HCT116 (cell line): ENCODE measurements around the gene GNB1. TPM values are rescaled to one million over a fixed set of nuclear protein-coding genes. Genes with fewer than 3 reads are reported as not detected.

ENCODE experiments used
- ATAC-seq: fragments of 200-7000 bp; cut with Tn5 transposase; 2 replicates; pipeline ENCODE4 v1.9.1; 2020; ENCODE audit warnings: mild to moderate bottlenecking, moderate library complexity
- BruUV-seq: library from RNA; stranded (reverse); fragments of 400-500 nt; replicated peaks from 2 replicates; lab custom pipeline; 2021; lab: Mats Ljungman, UMichigan
- CTCF ChIA-PET: fragments of 300-600 bp; sonication (Branson Sonifier 250); formaldehyde crosslinking; loops from one replicate; lab custom pipeline; 2021; ENCODE audit warnings: antibody characterized with exemption; lab: Charles Lee
- POLR2A ChIA-PET: fragments of 300-600, 350-600 bp; sonication (Branson Sonifier 250); formaldehyde crosslinking; loops from one replicate; lab custom pipeline; 2021; ENCODE audit warnings: antibody characterized with exemption; lab: Charles Lee
- RAD21 ChIA-PET, 2 experiments: fragments of 300-600 bp; sonication (Branson Sonifier 250); formaldehyde crosslinking; loops; one replicate each; lab custom pipeline; 2023; ENCODE audit warnings: low total read pairs in 2 of 2; ENCODE audit not compliant: uncharacterized antibody in 2 of 2, unreplicated experiment in 2 of 2, low non-redundant PET in 1 of 2; lab: Charles Lee
- DNase-seq: peaks from one replicate; pipeline ENCODE4 v3.0.0-alpha.2; 2010; ENCODE audit warnings: low read depth, low spot score
- H2AFZ ChIP-seq: fragments of 200-600 bp; shearing (Covaris generic), sonication (generic); 2 replicates; pipeline ENCODE4 v1.6.1; 2017; ENCODE audit warnings: low read depth, mixed run types, mixed read lengths, antibody characterized with exemption, low read length; ENCODE audit not compliant: poor library complexity, severe bottlenecking
- H3K27ac ChIP-seq: 2 replicates; pipeline ENCODE4 v1.5.1; 2012; ENCODE audit warnings: low read depth, low read length
- H3K27me3 ChIP-seq: fragments of 200-600 bp; sonication (generic); 2 replicates; pipeline ENCODE4 v1.6.1; 2016; ENCODE audit warnings: mixed run types, low read length, mixed read lengths; ENCODE audit not compliant: insufficient read depth
- H3K36me3 ChIP-seq, 2 experiments: fragments of 200-500 bp in 1 of 2; fragments of 200-600 bp in 1 of 2; sonication (Bioruptor generic) in 1 of 2; sonication (generic) in 1 of 2; 2 replicates each; pipeline versions ENCODE4 v1.5.1 to v1.6.1; 2014 to 2016; ENCODE audit warnings: low read length in 2 of 2, inconsistent platforms in 1 of 2, mixed read lengths in 1 of 2, mixed run types in 1 of 2; ENCODE audit not compliant: insufficient read depth in 2 of 2, control insufficient read depth in 1 of 2
- H3K4me1 ChIP-seq, 2 experiments: fragments of 200-600 bp in 1 of 2; sonication (generic) in 1 of 2; 2 replicates each; pipeline versions ENCODE4 v1.5.1 to v1.6.1; 2012 to 2017; ENCODE audit warnings: low read length in 2 of 2, inconsistent platforms in 1 of 2, mild to moderate bottlenecking in 1 of 2, mixed read lengths in 1 of 2, mixed run types in 1 of 2, moderate library complexity in 1 of 2; ENCODE audit not compliant: insufficient read depth in 2 of 2, control insufficient read depth in 1 of 2
- H3K4me2 ChIP-seq: fragments of 200-600 bp; sonication (generic); 2 replicates; pipeline ENCODE4 v1.6.1; 2017; ENCODE audit warnings: mixed run types, low read length, mixed read lengths
- H3K4me3 ChIP-seq, 2 experiments: fragments of 200-600 bp in 1 of 2; sonication (generic) in 1 of 2; replicated peaks in 1 of 2; 2 replicates each; pipeline ENCODE4 v1.5.1; 2011 to 2016; ENCODE audit warnings: low read length in 2 of 2, control low read depth in 1 of 2, low read depth in 1 of 2, mild to moderate bottlenecking in 1 of 2, mixed read lengths in 1 of 2, mixed run types in 1 of 2
- H3K79me2 ChIP-seq: fragments of 200-600 bp; sonication (generic); 2 replicates; pipeline ENCODE4 v1.6.1; 2017; ENCODE audit warnings: mild to moderate bottlenecking, mixed run types, low read length, moderate library complexity, mixed read lengths; ENCODE audit not compliant: insufficient read depth
- H3K9ac ChIP-seq: fragments of 200-600 bp; sonication (generic); 2 replicates; pipeline ENCODE4 v1.6.1; 2016; ENCODE audit warnings: low read length, mixed read lengths
- H3K9me2 ChIP-seq: fragments of 200-600 bp; sonication (generic), shearing (Covaris generic); 2 replicates; pipeline ENCODE4 v1.6.1; 2017; ENCODE audit warnings: mixed run types, mild to moderate bottlenecking, moderate library complexity; ENCODE audit not compliant: insufficient read depth
- H3K9me3 ChIP-seq, 2 experiments: fragments of 200-500 bp in 1 of 2; fragments of 200-600 bp in 1 of 2; sonication (Bioruptor generic) in 1 of 2; sonication (generic) in 1 of 2; 2 replicates each; pipeline ENCODE4 v1.6.1; 2014 to 2017; ENCODE audit warnings: low read length in 2 of 2, mixed read lengths in 2 of 2, inconsistent platforms in 1 of 2, low read depth in 1 of 2, mild to moderate bottlenecking in 1 of 2, mixed run types in 1 of 2, moderate library complexity in 1 of 2; ENCODE audit not compliant: control insufficient read depth in 1 of 2, insufficient read depth in 1 of 2
- H4K20me1 ChIP-seq: fragments of 200-600 bp; sonication (generic), shearing (Covaris generic); 2 replicates; pipeline ENCODE4 v1.6.1; 2017; ENCODE audit warnings: mixed run types, mild to moderate bottlenecking, moderate library complexity; ENCODE audit not compliant: insufficient read depth
- CTCF ChIP-seq, 3 experiments: fragments of 200-600 bp in 1 of 3; sonication (generic) in 1 of 3; IDR thresholded peaks in 2 of 3; conservative IDR thresholded peaks in 1 of 3; 2 replicates each; pipeline ENCODE4 v1.5.1; 2012 to 2017; ENCODE audit warnings: low read depth in 2 of 3, low read length in 2 of 3, antibody characterized with exemption in 1 of 3, borderline replicate concordance in 1 of 3, control low read depth in 1 of 3, mild to moderate bottlenecking in 1 of 3, mixed read lengths in 1 of 3, mixed run types in 1 of 3, moderate library complexity in 1 of 3; ENCODE audit not compliant: insufficient read depth in 1 of 3
- EGR1 ChIP-seq: IDR thresholded peaks from 2 replicates; pipeline ENCODE4 v1.6.1; 2012; ENCODE audit warnings: low read depth
- EZH2 ChIP-seq: fragments of 200-600 bp; sonication (generic); IDR thresholded peaks from 2 replicates; pipeline ENCODE4 v1.6.1; 2017; ENCODE audit warnings: antibody characterized with exemption, mixed run types
- EZH2phosphoT487 ChIP-seq: fragments of 200-600 bp; IDR thresholded peaks from 2 replicates; pipeline ENCODE4 v1.6.1; 2018; ENCODE audit warnings: antibody characterized with exemption, borderline replicate concordance
- POLR2A ChIP-seq: IDR thresholded peaks from 2 replicates; pipeline ENCODE4 v1.7.0; 2011; ENCODE audit warnings: borderline replicate concordance; ENCODE audit not compliant: insufficient read depth, insufficient read length; ENCODE audit errors: extremely low read depth
- POLR2AphosphoS5 ChIP-seq: IDR thresholded peaks from 2 replicates; pipeline ENCODE4 v1.6.1; 2011; ENCODE audit warnings: mild to moderate bottlenecking, low read depth, low read length, moderate library complexity
- REST ChIP-seq: IDR thresholded peaks from 2 replicates; pipeline ENCODE4 v1.6.1; 2012; ENCODE audit warnings: low read depth
- ZFX ChIP-seq: fragments of 450-650 bp; IDR thresholded peaks from 2 replicates; pipeline ENCODE4 v1.6.1; 2017
- intact Hi-C: fragments of 100-400 bp; cut with micrococcal nuclease; formaldehyde crosslinking; loops from 2 replicates; pipeline ENCODE4 v1.10.0; 2022
- total RNA-seq: library from RNA; stranded (reverse); gene quantifications from one replicate; pipeline ENCODE4 v1.2.1, GENCODE V29; 2021; ENCODE audit not compliant: unreplicated experiment

The GNB1 gene
- total RNA-seq, 1 experiment from 2014 or later, result 371 TPM

- Histone ChIP-seq H3K4me2 (peak overlapping the region; percentile 99), H3K27me3 (no peaks in the 10 kb centered on the region), H3K9me2 (no peaks in the 10 kb centered on the region), H4K20me1 (no peaks in the 10 kb centered on the region)
- ATAC-seq, result no peak
- no TSS peak for BruUV-seq
- no peak for TF ChIP-seq EZH2
- peak; percentile 58; the same call in 1 of the 2 replicates for TF ChIP-seq ZFX
- TF ChIP-seq, all 23 proteins: peak for 1
- ChIA-PET POLR2A (interaction anchor here (0.8 to 1.4 kb wide), 2 partner anchors 10 to 129 kb away, joined by 3 read pairs; no protein-coding TSS in a partner anchor), CTCF (interaction anchor here (1.0 to 1.7 kb wide), 2 partner anchors 10 to 128 kb away, joined by 4 to 8 read pairs; no protein-coding TSS in a partner anchor), RAD21 (no interaction called here)
- H3K4me1 ChIP-seq, result peaks cover 11 to 29% of the 10 kb centered on the region in 2 experiments
- no peak overlapping the region for H2AFZ ChIP-seq
- H3K9me3 ChIP-seq, result no peaks in the 10 kb centered on the region
- DNase-seq, result no peak
- H3K27ac ChIP-seq, result peak overlapping the region; percentile 79
- intact Hi-C loops, result no loop called here
- H3K9ac ChIP-seq, result peak overlapping the region; percentile 84
- 0 out of 2 replicates have a peak, but pooled peaks cover 8% of the 10 kb centered on the region for H3K79me2 ChIP-seq
- peak overlapping the region; percentile 60 to 73 for H3K4me3 ChIP-seq
- no peaks in the 10 kb centered on the region for H3K36me3 ChIP-seq
These were observed 27.4 kb upstream of the GNB1 start for GRCh38 chr1:1917995-1918900.

- CTCF ChIA-PET, result no interaction called here
- no peak for TF ChIP-seq POLR2A
- no peak for TF ChIP-seq CTCF (IDR thresholded peaks at IDR 0.05 in 2 of 3, conservative IDR thresholded peaks at IDR 0.05 in 1 of 3; ENCODE audit: borderline replicate concordance in 1 of 3, insufficient read depth in 1 of 3, low read depth in 2 of 3, low read length in 2 of 3)
- TF ChIP-seq EGR1, result no peak
- no peak for TF ChIP-seq ZFX
- TF ChIP-seq EZH2phosphoT487, result no peak
- TF ChIP-seq REST, result no peak
- no peak for TF ChIP-seq POLR2AphosphoS5
These were observed 26.6 kb upstream of the GNB1 start for GRCh38 chr1:1917304-1917976.

More at GRCh38 chr1:1917304-1917976, 26.6 kb upstream of the GNB1 start:
- DNase-seq (no peak), ATAC-seq (no peak)
- Histone ChIP-seq H2AFZ (no peak overlapping the region), H3K9ac (0 out of 2 replicates have a peak overlapping the region, but pooled peaks have one; percentile 84), H4K20me1 (no peaks in the 10 kb centered on the region), H3K36me3 (no peaks in the 10 kb centered on the region), H3K4me2 (peak overlapping the region; percentile 99), H3K27ac (peak overlapping the region; percentile 79; the same call in 1 of the 2 replicates), H3K9me2 (no peaks in the 10 kb centered on the region), H3K4me1 (peaks cover 11 to 29% of the 10 kb centered on the region in 2 experiments), H3K9me3 (no peaks in the 10 kb centered on the region), H3K27me3 (no peaks in the 10 kb centered on the region), H3K79me2 (0 out of 2 replicates have a peak, but pooled peaks cover 8% of the 10 kb centered on the region), H3K4me3 (no peak overlapping the region; a peak in 1 of 4 replicates)
- TSS peak; percentile 79 for BruUV-seq
- intact Hi-C loops, result no loop called here
- ChIA-PET RAD21 (no interaction called here), POLR2A (interaction anchor here (0.8 kb wide), 1 partner anchor 129 kb away, joined by 3 read pairs; no protein-coding TSS in a partner anchor)
